ENCODE measurements around the gene AGAP1. TPM values are rescaled to one million over a fixed set of nuclear protein-coding genes. Genes with fewer than 3 reads are reported as not detected.

The AGAP1 gene
- total RNA-seq, 3 donors from 2014 or later (not counting 1 experiment from before 2014, with no cell fraction given): 42.0 to 56.4 (median 45.7) TPM

DNA sequence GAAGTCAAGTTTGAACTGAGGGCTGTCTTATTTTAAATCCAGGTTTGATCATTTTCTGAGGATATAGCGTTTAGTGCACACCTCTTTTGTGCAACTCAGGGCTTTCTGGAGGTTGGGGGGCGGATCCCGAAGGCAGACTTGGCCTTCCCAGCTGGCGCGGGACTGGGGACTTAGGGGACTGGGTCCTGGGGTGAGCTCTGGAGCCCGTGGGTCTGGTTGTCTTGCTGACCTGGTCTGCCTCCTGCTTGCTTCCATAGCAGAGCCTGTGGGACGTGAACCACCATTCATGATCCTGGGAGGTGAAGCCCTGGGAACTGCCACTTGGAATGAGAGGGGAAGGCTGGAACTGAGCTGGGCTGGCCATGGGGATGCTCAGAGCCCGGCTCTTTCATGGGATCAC lies 63.1 kb downstream of the AGAP1 start:
- no peaks in the 10 kb centered on the region for H3K9me3 Mint-ChIP-seq
- no peaks in the 10 kb centered on the region for H3K36me3 Mint-ChIP-seq
- Histone ChIP-seq H3K36me3 (ENCODE audit: control insufficient read depth, insufficient read depth, low read length) (no peaks in the 10 kb centered on the region), H3K9me3 (ENCODE audit: control insufficient read depth, insufficient read depth, low read length) (no peaks in the 10 kb centered on the region), H3K4me1 (ENCODE audit: control insufficient read depth, insufficient read depth, low read length) (no peaks in the 10 kb centered on the region), H3K4me3 (ENCODE audit: low read length) (no peak overlapping the region), H3K27me3 (ENCODE audit: control insufficient read depth, insufficient read depth, low read length) (no peaks in the 10 kb centered on the region), H3K27ac (ENCODE audit: low read length) (no peak overlapping the region)
- H3K27me3 Mint-ChIP-seq (ENCODE audit: low read depth in 2 of 2): peaks cover 13 to 35% of the 10 kb centered on the region in 2 donors
- intact Hi-C loops (cut with micrococcal nuclease): no loop called here
- ATAC-seq (no peak), DNase-seq (no peak)
- no peak overlapping the region for H3K4me3 Mint-ChIP-seq
- WGBS (ENCODE audit: insufficient coverage): 87% methylated on average over 8 of the region's 8 CpGs
- TF ChIP-seq, protein P1, sequence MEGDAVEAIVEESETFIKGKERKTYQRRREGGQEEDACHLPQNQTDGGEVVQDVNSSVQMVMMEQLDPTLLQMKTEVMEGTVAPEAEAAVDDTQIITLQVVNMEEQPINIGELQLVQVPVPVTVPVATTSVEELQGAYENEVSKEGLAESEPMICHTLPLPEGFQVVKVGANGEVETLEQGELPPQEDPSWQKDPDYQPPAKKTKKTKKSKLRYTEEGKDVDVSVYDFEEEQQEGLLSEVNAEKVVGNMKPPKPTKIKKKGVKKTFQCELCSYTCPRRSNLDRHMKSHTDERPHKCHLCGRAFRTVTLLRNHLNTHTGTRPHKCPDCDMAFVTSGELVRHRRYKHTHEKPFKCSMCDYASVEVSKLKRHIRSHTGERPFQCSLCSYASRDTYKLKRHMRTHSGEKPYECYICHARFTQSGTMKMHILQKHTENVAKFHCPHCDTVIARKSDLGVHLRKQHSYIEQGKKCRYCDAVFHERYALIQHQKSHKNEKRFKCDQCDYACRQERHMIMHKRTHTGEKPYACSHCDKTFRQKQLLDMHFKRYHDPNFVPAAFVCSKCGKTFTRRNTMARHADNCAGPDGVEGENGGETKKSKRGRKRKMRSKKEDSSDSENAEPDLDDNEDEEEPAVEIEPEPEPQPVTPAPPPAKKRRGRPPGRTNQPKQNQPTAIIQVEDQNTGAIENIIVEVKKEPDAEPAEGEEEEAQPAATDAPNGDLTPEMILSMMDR (IDR thresholded peaks at IDR 0.05): no peak
- no peak overlapping the region for H3K27ac Mint-ChIP-seq
- H3K4me1 Mint-ChIP-seq: no peaks in the 10 kb centered on the region

DNA sequence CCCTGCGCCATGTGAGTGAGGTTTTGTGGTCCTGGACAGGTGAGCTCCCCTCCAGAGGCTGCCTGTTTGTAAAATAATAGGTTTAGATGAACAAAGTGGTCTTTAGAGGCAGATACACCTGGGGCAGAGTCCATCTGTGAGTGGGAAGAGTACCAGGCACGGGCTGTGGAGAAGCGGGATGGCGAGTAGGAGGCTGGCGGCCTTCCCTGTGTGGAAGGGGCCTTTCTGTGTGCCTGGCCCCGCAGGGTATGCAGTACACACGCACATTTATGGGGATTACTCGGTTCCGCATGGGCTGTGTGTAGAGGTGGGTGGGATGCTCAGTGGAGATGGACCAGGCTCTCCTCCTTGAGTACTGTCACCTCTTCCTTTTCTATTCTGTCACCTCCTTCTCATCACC lies 64.1 kb downstream of the AGAP1 start:
- ATAC-seq: no peak
- no peak for DNase-seq
- Mint-ChIP-seq H3K4me1 (no peaks in the 10 kb centered on the region), H3K27me3 (ENCODE audit: low read depth in 2 of 2) (peaks cover 7 to 25% of the 10 kb centered on the region in 2 donors), H3K9me3 (no peaks in the 10 kb centered on the region), H3K4me3 (no peak overlapping the region), H3K36me3 (no peaks in the 10 kb centered on the region), H3K27ac (no peak overlapping the region)
- Histone ChIP-seq H3K27ac (ENCODE audit: low read length) (no peak overlapping the region), H3K36me3 (ENCODE audit: control insufficient read depth, insufficient read depth, low read length) (no peaks in the 10 kb centered on the region), H3K27me3 (ENCODE audit: control insufficient read depth, insufficient read depth, low read length) (no peaks in the 10 kb centered on the region), H3K9me3 (ENCODE audit: control insufficient read depth, insufficient read depth, low read length) (no peaks in the 10 kb centered on the region), H3K4me3 (ENCODE audit: low read length) (no peak overlapping the region), H3K4me1 (ENCODE audit: control insufficient read depth, insufficient read depth, low read length) (no peaks in the 10 kb centered on the region)
- intact Hi-C loops (cut with micrococcal nuclease): no loop called here
- TF ChIP-seq, protein P1 (IDR thresholded peaks at IDR 0.05): no peak
- 89% methylated on average over 7 of the region's 9 CpGs for WGBS (ENCODE audit: insufficient coverage)

DNA sequence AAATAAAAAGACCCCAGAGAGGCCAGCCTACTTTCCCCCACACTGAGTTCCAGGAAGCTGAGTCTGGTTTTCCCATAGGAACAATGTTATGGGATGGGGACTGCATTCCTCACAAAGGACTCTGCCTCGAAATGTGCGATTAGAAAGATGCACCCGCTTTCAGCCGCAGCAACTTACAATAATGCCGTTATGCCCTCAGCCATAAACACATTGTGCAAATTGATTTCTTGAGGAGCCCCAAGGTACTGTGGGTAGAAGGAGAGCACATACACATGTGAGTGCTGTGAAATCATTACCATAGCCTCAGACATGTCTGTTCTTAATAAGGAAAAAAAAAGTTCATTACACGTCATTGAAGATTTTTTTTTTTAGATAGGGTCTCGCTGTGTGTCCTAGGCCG lies 64.7 kb downstream of the AGAP1 start:
- TF ChIP-seq, protein P1 (IDR thresholded peaks at IDR 0.05): no peak
- Mint-ChIP-seq H3K27me3 (ENCODE audit: low read depth in 2 of 2) (peaks cover 12 to 24% of the 10 kb centered on the region in 2 donors), H3K4me1 (no peaks in the 10 kb centered on the region), H3K4me3 (no peak overlapping the region), H3K9me3 (no peaks in the 10 kb centered on the region), H3K27ac (no peak overlapping the region), H3K36me3 (no peaks in the 10 kb centered on the region)
- H3K4me1 ChIP-seq (ENCODE audit: control insufficient read depth, insufficient read depth, low read length): no peaks in the 10 kb centered on the region
- no peak overlapping the region for H3K4me3 ChIP-seq (ENCODE audit: low read length)
- H3K27ac ChIP-seq (ENCODE audit: low read length): no peak overlapping the region
- ATAC-seq (no peak), DNase-seq (no peak)
- H3K9me3 ChIP-seq (ENCODE audit: control insufficient read depth, insufficient read depth, low read length): no peaks in the 10 kb centered on the region
- WGBS (ENCODE audit: insufficient coverage): 97% methylated on average over 8 of the region's 8 CpGs
- intact Hi-C loops (cut with micrococcal nuclease): no loop called here
- no peaks in the 10 kb centered on the region for H3K27me3 ChIP-seq (ENCODE audit: control insufficient read depth, insufficient read depth, low read length)
- no peaks in the 10 kb centered on the region for H3K36me3 ChIP-seq (ENCODE audit: control insufficient read depth, insufficient read depth, low read length)

DNA sequence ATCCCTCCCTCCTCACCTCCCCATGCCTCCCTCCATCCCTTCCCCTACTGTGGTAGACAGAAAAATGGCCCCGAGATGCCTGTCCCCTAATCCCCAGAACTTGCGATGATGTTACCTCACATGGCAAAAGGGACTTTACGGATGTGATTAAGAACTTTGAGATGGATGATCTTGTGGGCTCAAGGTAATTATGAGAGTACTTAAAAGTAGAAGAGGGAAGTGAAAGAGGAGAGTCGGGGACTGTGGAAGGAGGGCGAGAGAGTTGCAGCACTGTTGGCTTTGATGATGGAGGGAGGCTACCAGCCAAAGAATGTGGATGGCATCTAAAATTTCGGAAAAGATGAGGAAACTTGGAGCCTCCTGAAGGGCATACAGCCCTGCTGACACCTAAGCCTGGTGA lies 66.5 kb downstream of the AGAP1 start:
- H3K4me3 ChIP-seq (ENCODE audit: low read length): no peak overlapping the region
- Mint-ChIP-seq H3K27ac (no peak overlapping the region), H3K4me1 (no peaks in the 10 kb centered on the region), H3K27me3 (ENCODE audit: low read depth in 2 of 2) (peaks cover 14 to 17% of the 10 kb centered on the region in 2 donors), H3K4me3 (no peak overlapping the region), H3K9me3 (no peaks in the 10 kb centered on the region), H3K36me3 (no peaks in the 10 kb centered on the region)
- 76% methylated on average over 6 of the region's 6 CpGs for WGBS (ENCODE audit: insufficient coverage)
- intact Hi-C loops (cut with micrococcal nuclease): no loop called here
- H3K36me3 ChIP-seq (ENCODE audit: control insufficient read depth, insufficient read depth, low read length): no peaks in the 10 kb centered on the region
- H3K27me3 ChIP-seq (ENCODE audit: control insufficient read depth, insufficient read depth, low read length): no peaks in the 10 kb centered on the region
- TF ChIP-seq, protein P1 (IDR thresholded peaks at IDR 0.05): no peak
- H3K9me3 ChIP-seq (ENCODE audit: control insufficient read depth, insufficient read depth, low read length): no peaks in the 10 kb centered on the region
- no peaks in the 10 kb centered on the region for H3K4me1 ChIP-seq (ENCODE audit: control insufficient read depth, insufficient read depth, low read length)
- DNase-seq (no peak), ATAC-seq (no peak)
- no peak overlapping the region for H3K27ac ChIP-seq (ENCODE audit: low read length)

All from natural killer cell (primary cell).